ENCODE measurements around the gene ELL.

The ELL gene

DNA sequence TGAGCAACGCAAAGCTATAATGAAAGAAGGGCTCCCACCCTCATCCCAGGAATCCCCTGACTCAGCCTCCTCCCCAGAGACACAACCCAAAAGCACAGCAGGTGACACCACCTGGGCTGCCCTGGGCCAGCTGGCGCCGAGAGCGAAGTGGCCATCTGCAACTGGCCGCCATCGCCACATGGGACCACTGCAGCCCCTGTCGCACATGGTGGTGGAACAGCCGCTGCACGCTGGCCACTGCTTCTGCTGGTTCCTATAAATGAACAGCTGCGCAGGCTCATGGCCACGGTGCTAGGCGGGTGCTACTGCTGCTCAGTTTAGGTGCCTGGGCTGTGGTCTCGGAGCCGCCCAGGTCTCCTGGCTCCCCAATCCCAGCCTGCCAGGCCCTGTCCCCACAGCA, 72.3 kb downstream of the ELL start:
- in situ Hi-C loops (cut with MboI; ENCODE audit: low sequenced_read_pairs), result no loop called here

DNA sequence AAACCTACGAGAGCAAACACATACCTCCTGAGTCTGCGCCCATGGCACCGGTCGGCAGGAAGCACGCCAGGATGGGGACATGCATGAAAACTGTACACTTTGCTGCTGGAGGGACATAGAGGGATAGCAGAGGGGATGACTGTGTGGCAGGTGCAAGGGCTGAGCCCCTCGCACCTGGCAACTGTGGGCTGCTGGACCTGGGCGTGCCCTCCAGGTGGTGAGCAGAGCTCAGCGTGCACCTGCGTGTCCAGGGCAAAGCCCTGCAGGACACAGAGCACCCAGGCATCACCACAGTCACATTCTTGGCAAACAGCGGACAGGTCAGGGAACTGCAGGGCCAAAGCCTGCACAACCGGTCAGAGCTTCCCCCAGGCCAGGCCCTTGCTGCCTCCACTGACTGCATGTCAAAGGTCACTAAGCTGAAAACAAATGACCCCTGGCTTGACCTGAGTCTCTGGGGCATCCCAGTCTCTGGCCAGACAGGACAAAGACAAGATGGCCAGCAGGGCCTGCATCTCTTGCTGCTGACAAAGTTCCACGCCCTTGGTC, 75.0 kb downstream of the ELL start:
- in situ Hi-C loops (cut with MboI; ENCODE audit: low sequenced_read_pairs), result no loop called here

DNA sequence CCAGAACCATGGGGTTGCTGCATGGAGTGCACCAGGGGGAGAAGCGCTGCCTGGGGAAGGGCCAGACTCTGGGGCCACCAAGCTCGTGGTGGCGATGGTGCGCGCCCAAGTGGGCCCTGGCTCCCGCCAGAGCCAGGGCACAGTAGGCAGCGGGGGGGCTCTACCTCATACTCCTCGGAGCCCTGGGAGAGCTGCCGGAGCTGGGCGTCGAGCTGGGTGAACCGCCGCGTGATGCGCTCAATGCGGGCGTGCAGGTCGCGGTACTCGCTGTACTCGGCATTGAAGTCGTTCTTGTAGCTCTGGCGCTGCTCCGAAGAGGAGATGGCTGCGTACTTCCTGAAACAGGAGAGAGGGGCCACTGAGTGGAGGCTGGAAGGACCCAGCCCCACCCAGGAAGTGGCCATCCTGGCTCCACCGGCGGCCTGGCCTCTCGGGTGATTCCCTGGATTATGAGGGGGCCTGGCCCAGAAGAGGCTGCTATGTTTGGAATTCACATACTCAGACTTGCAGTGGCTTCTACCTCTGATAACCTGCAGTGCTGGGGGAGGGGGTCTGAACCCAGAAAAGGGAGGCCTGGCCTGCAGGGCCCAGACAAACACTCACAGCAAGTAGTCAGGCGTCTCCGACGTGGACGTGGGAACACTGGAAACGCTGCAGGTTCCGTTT, 75.6 kb downstream of the ELL start:
- in situ Hi-C loops (cut with MboI; ENCODE audit: low sequenced_read_pairs), result no loop called here

DNA sequence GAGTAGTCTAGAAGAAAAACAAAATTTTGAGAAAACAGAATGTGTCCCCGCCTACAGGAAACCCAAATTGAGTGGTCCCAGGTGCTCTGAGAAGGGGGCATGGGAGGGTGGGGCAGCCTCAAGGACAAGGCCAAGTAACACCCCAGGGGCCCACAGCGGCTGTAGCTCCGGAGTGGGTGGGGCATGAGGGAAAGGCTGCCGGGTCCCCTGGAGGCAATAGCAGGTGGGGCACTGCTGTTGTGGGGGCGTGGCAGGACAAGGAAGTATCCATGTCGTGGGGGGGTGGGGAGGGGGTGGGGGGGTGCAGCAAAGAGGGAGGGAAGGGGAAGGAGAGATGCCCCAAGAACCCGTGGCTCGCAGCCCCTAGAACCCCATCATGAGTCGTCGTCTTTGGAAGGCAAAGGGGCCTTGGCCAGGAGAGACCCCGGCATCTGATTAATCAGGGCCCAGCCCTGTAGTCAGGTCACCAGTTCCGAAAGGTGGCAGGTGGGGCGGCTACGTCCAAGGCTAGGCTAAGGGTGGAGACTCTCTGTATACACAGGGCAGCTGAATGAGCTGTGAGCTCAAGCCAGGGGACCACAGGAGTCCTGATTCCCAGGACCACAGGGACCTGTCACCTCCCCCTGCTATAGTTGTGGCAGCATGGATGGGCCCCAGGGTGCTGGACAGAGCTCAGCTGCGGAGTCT, 76.5 kb downstream of the ELL start:
- in situ Hi-C loops (cut with MboI; ENCODE audit: low sequenced_read_pairs), result no loop called here

DNA sequence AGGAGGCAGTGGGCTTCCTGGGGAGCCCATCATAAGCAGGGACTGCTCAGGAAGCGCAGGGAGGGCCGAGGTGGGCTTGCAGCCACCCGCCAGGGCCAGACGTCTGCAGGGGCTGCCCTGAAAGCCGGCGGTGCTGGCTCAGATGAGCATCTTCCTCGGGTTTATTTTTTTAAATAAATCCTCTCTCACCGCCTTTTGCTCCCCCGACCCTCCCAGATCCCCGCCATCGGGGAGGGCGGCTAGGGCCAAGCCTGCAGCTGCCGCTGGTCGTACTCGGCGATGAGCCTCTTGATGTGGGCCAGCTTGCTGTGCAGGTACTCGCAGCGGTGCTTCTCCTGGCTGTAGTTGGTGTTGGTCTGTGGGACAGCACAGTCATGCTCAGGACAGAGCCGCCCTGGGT, 77.4 kb downstream of the ELL start:
- in situ Hi-C loops (cut with MboI; ENCODE audit: low sequenced_read_pairs), result no loop called here

DNA sequence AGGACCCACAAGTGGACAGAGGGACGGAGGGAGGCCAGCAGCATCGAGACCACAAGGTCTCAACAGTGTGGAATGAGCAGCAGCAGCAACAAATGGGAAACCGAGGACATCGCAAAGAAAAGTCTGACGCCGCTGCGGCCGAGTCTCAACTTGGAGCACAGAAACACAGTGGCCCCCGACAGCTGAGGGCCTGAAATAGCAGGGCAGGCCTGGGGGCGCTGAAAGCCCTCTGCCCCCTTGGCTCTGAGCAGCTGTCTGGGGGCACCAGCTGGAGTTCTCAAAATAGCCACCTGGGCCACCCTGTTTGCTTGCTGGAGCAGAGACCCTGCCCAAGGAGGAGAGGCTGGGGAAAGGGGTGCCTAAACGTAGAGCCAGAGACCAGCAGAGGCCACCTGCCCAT, 78.0 kb downstream of the ELL start:
- in situ Hi-C loops (cut with MboI; ENCODE audit: low sequenced_read_pairs), result no loop called here

DNA sequence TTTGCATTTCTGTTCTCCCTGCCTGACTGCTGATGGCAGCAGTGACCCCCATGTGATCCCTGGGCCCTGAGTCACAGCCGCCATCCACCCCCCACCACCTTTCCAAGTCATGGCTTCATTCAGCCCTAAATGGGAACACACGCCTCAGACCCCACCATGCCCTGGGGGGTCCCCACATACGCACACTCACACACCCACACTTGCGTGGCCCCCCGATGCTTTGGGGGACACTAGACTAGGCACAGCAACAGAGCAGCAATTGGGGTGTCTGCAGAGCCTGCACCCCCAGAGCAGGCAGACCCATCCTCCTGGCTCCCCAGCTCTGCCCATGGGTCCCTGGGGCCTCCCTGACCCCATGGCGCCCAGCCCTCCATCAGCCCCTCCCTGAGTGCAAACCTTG, 78.5 kb downstream of the ELL start:
- in situ Hi-C loops (cut with MboI; ENCODE audit: low sequenced_read_pairs), result no loop called here

DNA sequence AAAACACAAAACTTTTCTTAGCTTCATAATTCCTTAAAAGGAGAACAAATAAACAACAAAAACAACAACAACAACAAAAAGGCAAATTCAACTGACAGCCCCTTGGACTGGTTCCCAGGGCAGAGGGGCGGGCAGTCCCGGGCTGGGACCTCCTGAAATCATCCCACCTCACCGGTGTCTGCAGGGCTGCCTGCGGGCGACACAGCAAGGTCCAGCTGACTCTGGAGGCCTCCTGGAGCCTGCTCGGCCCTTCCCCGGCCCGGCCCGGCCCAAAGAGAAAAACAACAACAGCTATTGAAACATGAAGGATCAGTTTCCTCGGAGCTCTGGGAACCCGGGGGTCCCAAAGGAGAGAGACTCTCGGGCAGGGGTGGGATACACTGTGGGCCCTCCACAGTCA, 78.9 kb downstream of the ELL start:
- in situ Hi-C loops (cut with MboI; ENCODE audit: low sequenced_read_pairs), result no loop called here

DNA sequence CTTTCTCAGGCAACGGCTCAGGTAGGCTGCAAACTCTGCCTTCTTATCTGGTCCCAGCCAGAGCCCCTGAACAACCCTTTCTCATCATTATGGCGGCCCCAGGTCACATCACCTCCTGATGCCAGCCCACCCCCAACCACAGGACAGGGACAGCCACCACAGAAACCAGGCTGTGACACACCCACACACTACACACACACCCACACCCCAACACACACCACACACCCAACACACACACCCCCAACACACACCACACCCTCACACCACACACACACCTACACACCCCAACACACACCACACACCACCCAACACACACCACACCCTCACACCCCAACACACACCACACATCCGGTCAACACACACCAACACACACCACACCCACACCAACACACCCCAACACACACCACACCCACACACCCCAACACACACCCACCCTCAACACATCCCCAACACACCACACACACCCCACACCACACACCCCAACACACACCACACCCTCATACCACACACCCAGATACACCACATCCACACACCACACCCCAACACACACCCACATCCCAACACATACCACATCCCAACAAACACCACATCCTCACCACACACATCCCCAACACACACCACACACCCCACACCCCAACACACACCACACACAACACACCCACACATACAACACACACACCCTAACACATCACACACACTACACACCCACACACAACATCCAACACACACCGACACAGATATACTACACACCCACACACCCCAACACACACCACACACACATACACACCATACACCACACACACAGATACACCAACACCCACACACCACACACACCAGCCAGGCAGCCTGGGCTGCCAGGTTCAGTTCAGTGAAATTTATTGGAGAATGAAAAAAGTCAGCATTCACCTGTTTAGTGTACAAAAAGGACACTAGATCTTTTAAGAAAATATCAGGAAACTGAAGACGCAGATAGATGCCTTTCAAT, 79.8 kb downstream of the ELL start:
- in situ Hi-C loops (cut with MboI; ENCODE audit: low sequenced_read_pairs), result no loop called here

DNA sequence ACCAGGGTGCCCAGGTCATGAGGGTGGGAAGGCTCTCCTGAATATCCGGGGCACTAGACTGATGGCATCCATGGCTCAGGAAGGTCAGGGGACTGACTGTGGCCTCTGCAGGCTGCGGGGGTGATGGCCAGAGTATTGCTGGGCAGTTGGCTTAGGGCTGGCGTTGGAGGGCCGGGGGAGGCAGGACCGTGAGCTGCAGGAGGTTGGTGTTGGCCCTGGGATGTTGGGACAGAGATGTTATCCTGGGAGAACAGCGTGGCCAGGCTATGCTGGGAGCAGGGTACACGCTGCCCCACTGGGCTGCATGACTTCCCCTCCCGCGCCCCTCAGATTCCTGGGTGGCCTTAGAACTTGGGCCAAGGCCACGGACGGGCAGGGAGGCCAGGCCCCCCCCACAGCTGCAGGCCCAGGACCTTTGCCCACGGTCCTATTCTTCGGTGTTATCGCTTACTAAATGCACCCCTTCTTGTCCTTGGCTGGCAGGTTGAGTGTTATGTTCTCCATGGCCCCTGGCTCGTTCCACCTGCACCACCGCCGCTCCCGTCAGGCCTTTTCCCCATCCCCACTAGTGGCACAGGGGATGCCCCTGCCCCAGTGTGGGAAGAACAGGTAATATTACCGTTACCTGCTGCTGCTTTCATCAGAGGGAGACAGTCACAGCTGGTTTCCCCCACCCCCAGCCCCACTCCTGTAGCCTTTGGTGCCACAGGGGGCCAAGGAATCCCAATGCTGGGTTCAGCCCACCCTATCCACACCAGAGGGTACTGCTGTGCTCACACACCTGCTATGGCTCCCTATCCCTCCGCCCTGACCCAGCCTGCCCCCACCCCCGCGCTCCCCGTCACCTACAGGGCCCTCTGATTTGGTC, 80.7 kb downstream of the ELL start:
- in situ Hi-C loops (cut with MboI; ENCODE audit: low sequenced_read_pairs), result no loop called here

DNA sequence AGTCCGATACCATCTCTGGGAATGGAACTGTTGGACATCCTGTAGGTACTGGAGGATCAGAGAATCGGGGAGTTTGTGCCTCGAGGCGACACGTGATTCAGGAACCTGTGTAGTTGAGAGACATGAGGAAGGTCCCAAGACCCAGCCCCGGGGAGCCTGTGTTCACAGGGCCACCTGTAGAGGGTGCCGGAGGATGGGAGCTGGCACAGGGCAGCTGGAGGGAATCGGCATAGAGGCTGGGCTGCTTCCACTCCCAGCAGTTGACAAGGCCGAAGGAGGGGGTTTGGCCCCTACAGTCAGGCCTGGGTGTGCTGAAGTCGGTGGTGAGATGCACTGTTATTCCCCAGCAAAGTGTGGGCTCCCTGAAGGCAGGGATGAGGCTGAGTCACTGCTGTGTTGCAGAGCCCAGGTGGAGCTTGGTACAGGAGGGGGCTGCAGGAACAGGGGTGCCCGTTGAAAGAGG, 81.4 kb downstream of the ELL start:
- in situ Hi-C loops (cut with MboI; ENCODE audit: low sequenced_read_pairs), result no loop called here

DNA sequence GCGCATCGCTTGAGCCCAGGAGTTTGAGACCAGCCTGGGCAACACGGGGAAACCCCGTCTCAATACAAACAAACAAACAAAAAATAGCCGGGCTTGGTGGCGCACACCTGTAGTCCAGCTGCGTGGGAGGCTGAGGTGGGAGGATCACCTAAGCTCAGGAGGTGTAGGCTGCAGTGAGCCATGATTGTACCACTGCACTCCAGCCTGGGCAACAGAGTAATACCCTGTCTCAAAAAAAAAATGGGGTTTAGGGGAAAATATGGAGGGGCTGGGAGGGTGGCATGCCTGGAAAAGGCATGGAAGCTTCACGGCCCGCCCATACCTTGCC, 82.0 kb downstream of the ELL start:
- in situ Hi-C loops (cut with MboI; ENCODE audit: low sequenced_read_pairs), result no loop called here

DNA sequence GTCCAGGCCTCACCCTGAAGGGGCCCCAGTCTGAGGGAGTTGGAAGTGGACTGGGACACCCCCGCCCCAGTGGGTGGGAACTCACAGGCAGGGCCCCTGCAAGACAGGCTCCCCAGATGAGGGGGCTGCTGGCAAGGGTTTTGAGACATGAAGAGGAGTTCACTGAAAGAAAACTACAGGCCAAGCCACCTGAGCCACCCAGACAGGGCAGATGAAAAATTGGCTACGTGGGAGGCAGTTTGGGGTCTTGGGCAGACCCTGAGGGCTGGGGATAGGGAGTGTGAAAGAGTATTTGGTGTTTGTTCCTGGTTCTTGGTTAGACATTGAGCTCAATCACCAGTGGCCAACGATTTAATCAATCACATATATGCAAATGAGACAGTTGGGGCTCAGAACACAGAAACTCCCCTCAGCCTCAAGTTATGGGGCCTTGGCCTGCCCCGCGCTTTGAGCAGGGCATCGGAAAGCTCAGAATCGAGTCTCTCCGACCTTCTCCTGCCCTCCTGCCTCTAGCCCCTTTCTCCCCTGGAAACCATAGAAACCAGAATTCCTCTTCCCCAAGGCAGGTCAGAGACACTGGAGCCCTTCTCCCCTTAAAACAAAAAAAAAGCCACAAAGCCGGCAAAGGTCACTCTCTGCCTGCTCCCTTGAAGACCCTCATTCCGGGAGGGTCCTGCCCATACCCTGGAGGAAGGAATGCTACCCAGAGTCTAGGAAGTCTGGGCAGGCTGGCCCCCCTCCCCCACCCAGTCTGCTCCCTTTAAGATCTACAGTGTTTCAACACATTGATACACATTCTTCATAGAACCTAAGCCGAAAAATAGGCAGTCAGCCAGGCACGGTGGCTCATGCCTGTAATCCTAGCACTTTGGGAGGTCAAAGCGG, 82.6 kb downstream of the ELL start:
- in situ Hi-C loops (cut with MboI; ENCODE audit: low sequenced_read_pairs), result no loop called here

DNA sequence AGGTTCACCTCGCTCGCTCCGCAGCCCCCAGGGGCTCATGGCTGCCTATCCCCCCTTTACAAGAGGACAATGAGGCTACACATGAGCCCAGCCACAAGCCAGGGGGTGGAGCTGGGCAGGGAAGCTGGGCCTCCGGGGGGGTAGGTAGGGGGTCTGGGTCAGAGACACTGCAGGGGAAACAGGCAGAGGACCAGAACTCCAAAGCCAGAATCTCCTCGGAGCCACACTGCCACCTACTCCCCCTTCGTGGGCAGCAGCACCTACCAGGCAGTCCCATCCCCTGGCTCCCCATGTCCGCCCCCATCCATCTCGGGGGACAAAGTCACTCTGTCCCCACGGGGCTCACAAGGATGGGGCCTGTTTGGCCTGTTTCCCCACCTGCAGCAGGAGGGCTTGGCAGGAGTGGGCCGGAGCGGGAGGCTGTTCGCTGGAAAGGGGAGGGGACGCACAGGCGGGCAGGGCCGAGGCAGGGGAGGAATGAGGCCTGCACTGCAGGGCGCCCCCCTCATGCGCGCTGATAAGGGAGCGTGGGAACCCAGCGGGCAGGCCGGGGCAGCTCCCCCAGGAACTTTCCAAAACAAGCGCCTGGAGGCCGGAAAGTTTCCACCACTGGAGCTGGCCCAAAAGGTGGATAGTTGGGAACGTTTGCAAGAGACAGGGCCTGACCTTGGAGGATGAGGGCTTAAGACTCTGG, 83.4 kb downstream of the ELL start:
- in situ Hi-C loops (cut with MboI; ENCODE audit: low sequenced_read_pairs), result no loop called here

DNA sequence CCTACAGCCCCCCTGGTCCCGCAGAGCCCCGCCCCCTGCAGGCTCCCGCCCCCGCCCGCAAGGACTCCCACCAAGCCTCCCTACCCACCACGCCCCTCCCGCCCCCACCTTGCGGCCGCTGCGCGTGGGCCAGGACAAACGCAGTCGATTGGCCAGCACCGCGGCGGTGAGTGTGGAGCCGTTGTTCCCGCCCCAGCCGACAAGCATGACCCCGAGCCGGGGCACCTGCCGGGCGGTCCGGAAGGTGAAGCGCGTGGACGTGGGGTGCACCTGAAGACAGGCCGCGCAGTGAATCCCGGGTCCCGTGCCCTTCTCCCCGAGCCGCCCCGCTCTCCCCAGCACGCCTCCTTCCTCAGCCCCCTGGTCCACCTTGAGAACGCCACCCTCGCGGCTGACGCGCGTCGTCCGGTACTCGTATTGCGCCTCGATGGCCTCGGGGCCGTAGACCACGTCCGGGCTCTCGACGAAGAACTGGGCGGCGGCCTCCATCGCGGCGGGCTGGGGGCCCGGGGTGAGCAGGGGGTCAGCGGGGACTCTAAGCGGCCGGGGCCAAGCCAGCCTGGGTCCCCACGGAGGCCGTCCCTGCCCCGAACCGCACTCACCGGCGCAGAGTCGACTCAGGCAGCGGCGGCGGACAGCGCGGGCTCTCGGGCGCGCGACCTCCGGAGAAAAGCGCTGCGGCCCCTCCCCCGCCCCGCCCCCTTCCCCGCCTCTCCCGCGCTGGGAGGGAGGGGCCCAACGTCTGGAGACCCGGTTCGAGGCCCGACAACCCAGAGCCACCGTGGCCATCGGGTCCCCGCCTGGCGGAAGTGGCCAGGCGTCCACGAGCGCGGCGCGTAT, 84.2 kb downstream of the ELL start, which contains the start of gene ISYNA1:
Gene ISYNA1 (minus strand): TSS at position 643 of the 840 bp plus-strand sequence. CDS start 154 bp downstream, at position 489.
- in situ Hi-C loops (cut with MboI; ENCODE audit: low sequenced_read_pairs), result no loop called here

DNA sequence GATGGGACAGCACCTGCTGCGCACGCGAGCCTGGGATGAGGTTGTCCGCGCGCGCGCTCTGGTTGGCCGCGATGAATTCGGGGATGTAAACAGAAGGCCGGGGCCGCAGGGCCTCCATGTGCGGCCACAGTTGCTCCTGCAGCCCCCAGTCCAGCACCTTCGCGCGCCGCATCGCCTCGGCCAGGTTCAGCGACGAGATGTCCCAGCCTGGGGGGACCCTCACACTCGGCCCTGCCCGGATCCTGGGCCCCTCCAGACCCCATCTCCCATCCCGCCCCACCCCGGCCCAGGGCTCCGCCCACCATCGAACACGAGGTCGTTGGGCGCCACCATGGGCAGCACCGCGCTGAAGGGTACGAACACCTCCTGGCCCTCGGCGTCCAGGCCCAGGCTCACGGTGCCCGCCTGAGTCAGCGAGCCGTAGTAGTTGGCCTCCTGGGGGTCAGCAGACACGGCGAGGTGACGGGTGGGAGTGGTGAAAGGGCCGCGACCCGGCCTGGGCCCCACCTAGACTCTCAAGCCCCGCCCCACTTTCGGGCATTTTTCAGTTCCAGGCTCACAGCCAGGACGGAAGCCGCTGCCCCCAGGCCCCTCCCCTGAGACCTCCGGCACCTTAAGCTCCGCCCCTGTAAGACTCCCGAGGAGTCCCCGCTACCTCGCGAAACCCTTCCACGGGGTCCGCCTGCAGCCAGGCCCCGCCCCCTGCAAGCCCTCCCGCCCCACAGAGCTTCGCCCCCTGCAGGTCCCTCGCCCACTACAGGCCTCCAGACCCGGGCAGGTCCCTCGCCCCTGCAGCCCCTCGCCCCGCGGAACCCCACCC, 85.0 kb downstream of the ELL start:
- in situ Hi-C loops (cut with MboI; ENCODE audit: low sequenced_read_pairs), result no loop called here
